ENCODE results near the gene RGS1.

GRCh38 chr1:192604979-192605620 lies 29.5 kb downstream of the RGS1 start:
- TF ChIP-seq CTCF (IDR thresholded peaks at IDR 0.05), result no peak
- TF ChIP-seq POLR2A (IDR thresholded peaks at IDR 0.05), result no peak
